H1 (cell line): ENCODE measurements around the gene COMP.

Source experiments
- BACH1 ChIP-seq: IDR thresholded peaks from 2 replicates; pipeline ENCODE4 v1.6.1; 2012; ENCODE audit warnings: low read length, improper control_type of control experiment
- CBX5 ChIP-seq: fragments of 300-800, 300-1000 bp; sonication (generic); IDR thresholded peaks from 2 replicates; pipeline ENCODE4 v1.7.1; 2016; ENCODE audit warnings: antibody characterized with exemption, low read length, low read depth
- CHD1 ChIP-seq: IDR thresholded peaks from 2 replicates; pipeline ENCODE4 v1.6.1; 2012; ENCODE audit warnings: low read depth, low read length, improper control_type of control experiment
- CTCF ChIP-seq, 3 experiments: IDR thresholded peaks; 1 replicate in 2 of 3; 2 replicates in 1 of 3; pipeline versions ENCODE4 v1.5.1 to v1.6.1; 2011; ENCODE audit warnings: low read length in 3 of 3, mild to moderate bottlenecking in 3 of 3, inconsistent platforms in 2 of 3, low read depth in 1 of 3, moderate library complexity in 1 of 3; ENCODE audit not compliant: insufficient read depth in 1 of 3; ENCODE audit errors: control extremely low read depth in 1 of 3
- EP300 ChIP-seq, 2 experiments: IDR thresholded peaks; 1 replicate in 1 of 2; 2 replicates in 1 of 2; pipeline ENCODE4 v1.6.1; 2011 to 2012; ENCODE audit warnings: low read depth in 2 of 2, low read length in 2 of 2, mild to moderate bottlenecking in 2 of 2, borderline replicate concordance in 1 of 2, inconsistent platforms in 1 of 2, moderate library complexity in 1 of 2
- EZH2 ChIP-seq: fragments of 200-600 bp; sonication (generic); IDR thresholded peaks from 2 replicates; pipeline ENCODE4 v1.7.1; 2012; ENCODE audit warnings: low read depth, mild to moderate bottlenecking, moderate library complexity, low read length, inconsistent platforms; ENCODE audit not compliant: severe bottlenecking
- POLR2A ChIP-seq, 2 experiments: IDR thresholded peaks; 1 replicate in 1 of 2; 2 replicates in 1 of 2; pipeline ENCODE4 v1.6.1; 2011; ENCODE audit warnings: low read depth in 2 of 2, low read length in 2 of 2, mild to moderate bottlenecking in 2 of 2; ENCODE audit errors: control extremely low read depth in 1 of 2
- RFX5 ChIP-seq: IDR thresholded peaks from 2 replicates; pipeline ENCODE4 v1.6.1; 2011; ENCODE audit warnings: low read depth, low read length, improper control_type of control experiment, borderline replicate concordance
- SP1 ChIP-seq: IDR thresholded peaks from 2 replicates; pipeline ENCODE4 v1.6.1; 2011; ENCODE audit warnings: low read depth, low read length
- YY1 ChIP-seq: IDR thresholded peaks from 2 replicates; pipeline ENCODE4 v1.6.1; 2011; ENCODE audit warnings: low read depth, mild to moderate bottlenecking, low read length
- ZNF274 ChIP-seq: IDR thresholded peaks from 2 replicates; pipeline ENCODE4 v1.7.0; 2012; ENCODE audit warnings: low read length, borderline replicate concordance; ENCODE audit errors: extremely low read depth
- TF ChIP-seq, protein P1 (sequence below): IDR thresholded peaks from 2 replicates; pipeline ENCODE4 v1.6.1; 2011; ENCODE audit warnings: low read length, improper control_type of control experiment
- TF ChIP-seq, protein P2 (sequence below): IDR thresholded peaks from 2 replicates; pipeline ENCODE4 v1.6.1; 2011; ENCODE audit warnings: low read depth, mild to moderate bottlenecking, low read length; ENCODE audit not compliant: insufficient read depth

DNA sequence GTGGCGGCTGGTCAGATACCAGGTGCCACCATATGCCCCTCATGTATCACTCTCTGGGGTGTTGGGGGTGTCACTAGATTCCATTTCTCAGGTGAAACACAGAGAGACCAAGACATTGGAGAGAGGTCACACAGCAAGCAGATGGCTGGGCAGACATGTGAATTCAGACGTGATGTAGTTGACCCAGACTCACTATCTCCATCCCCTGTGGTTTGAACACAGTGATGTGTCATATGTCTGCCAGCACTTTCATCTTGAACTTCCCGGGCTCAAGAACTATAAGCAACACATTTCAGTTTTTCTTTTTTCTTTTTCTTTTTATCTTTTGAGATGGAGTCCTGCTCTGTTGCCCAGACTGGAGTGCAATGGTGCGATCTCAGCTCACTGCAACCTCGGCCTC lies 24.6 kb upstream of the COMP start:
- no peak for TF ChIP-seq POLR2A (IDR thresholded peaks at IDR 0.05; ENCODE audit: control extremely low read depth in 1 of 2, low read depth in 2 of 2, low read length in 2 of 2)
- TF ChIP-seq CHD1: no peak
- no peak for TF ChIP-seq EZH2
- TF ChIP-seq CTCF (IDR thresholded peaks at IDR 0.05; ENCODE audit: control extremely low read depth in 1 of 3, insufficient read depth in 1 of 3, low read depth in 1 of 3, low read length in 3 of 3): no peak
- TF ChIP-seq EP300 (IDR thresholded peaks at IDR 0.05; ENCODE audit: borderline replicate concordance in 1 of 2, low read depth in 2 of 2, low read length in 2 of 2): no peak
- no peak for TF ChIP-seq CBX5
- no peak for TF ChIP-seq RFX5
- TF ChIP-seq ZNF274: no peak
- no peak for TF ChIP-seq BACH1
- TF ChIP-seq YY1: no peak
- TF ChIP-seq SP1: no peak
- TF ChIP-seq, protein P1, sequence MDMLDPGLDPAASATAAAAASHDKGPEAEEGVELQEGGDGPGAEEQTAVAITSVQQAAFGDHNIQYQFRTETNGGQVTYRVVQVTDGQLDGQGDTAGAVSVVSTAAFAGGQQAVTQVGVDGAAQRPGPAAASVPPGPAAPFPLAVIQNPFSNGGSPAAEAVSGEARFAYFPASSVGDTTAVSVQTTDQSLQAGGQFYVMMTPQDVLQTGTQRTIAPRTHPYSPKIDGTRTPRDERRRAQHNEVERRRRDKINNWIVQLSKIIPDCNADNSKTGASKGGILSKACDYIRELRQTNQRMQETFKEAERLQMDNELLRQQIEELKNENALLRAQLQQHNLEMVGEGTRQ: no peak
- TF ChIP-seq, protein P2, sequence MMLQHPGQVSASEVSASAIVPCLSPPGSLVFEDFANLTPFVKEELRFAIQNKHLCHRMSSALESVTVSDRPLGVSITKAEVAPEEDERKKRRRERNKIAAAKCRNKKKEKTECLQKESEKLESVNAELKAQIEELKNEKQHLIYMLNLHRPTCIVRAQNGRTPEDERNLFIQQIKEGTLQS: no peak
